Measurements from ENCODE around the gene SALL2. TPM values are rescaled to one million over a fixed set of nuclear protein-coding genes. Genes with fewer than 3 reads are reported as not detected.

SALL2 gene
- total and polyA plus RNA-seq, 4 donors = 0.49 to 2.9 (median 0.78) TPM

DNA sequence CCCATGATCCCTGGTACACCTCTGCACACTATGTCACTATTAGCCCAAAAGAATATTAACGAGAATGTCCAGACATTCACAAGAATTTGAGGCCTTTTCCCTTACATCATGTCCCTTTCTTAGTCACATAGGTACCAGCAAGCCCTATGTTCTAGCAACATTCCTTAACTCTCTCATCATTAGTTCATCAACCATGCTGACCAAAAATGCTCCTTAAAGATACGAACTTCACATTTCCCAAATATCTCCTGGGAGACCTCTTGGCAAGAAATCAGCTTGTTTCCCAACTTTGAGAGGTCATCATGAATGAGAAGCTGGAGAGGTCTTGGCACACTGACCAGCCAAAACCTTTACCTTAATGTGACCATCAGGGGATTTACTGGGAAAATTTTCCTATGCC is 4.6 kb downstream of the SALL2 start:
- Histone ChIP-seq H3K4me1 (ENCODE audit: control insufficient read depth in 4 of 4, insufficient read depth in 4 of 4, low read length in 3 of 4) (peaks cover 0 to 2% (median under 1%) of the 10 kb centered on the region in 4 donors), H3K9ac (ENCODE audit: low read depth in 1 of 2, low read length in 2 of 2) (no peak overlapping the region), H3K4me3 (ENCODE audit: low read depth in 1 of 3, low read length in 3 of 3) (no peak overlapping the region), H3K36me3 (ENCODE audit: control insufficient read depth in 4 of 4, insufficient read depth in 3 of 4, low read depth in 1 of 4, low read length in 3 of 4) (no peaks in the 10 kb centered on the region), H3K27ac (ENCODE audit: low read depth in 1 of 2, low read length in 2 of 2) (no peak overlapping the region), H3K9me3 (ENCODE audit: control insufficient read depth in 4 of 4, low read length in 3 of 4) (no peaks in the 10 kb centered on the region), H3K27me3 (ENCODE audit: control insufficient read depth in 4 of 4, insufficient read depth in 4 of 4, low read length in 3 of 4) (no peaks in the 10 kb centered on the region)
- no peak for DNase-seq (ENCODE audit: low spot score)
- WGBS = 84% methylated on average over 2 of the region's 2 CpGs
- no peak for TF ChIP-seq RXRA (IDR thresholded peaks at IDR 0.05)
- no peak for TF ChIP-seq HNF4G (IDR thresholded peaks at IDR 0.05)
- TF ChIP-seq CTCF (IDR thresholded peaks at IDR 0.05; ENCODE audit: low read depth, low read length, missing input control) = no peak
- no peak for TF ChIP-seq YY1 (IDR thresholded peaks at IDR 0.05)
- no peak for TF ChIP-seq FOXA1 (IDR thresholded peaks at IDR 0.05)
- TF ChIP-seq RAD21 (IDR thresholded peaks at IDR 0.05) = no peak
- no peak for TF ChIP-seq MAX (IDR thresholded peaks at IDR 0.05)
- TF ChIP-seq TAF1 (conservative IDR thresholded peaks at IDR 0.05) = no peak
- no peak for TF ChIP-seq HNF4A (conservative IDR thresholded peaks at IDR 0.05)
- no peak for TF ChIP-seq ZBTB33 (IDR thresholded peaks at IDR 0.05)
- no peak for TF ChIP-seq JUND (IDR thresholded peaks at IDR 0.05)

DNA sequence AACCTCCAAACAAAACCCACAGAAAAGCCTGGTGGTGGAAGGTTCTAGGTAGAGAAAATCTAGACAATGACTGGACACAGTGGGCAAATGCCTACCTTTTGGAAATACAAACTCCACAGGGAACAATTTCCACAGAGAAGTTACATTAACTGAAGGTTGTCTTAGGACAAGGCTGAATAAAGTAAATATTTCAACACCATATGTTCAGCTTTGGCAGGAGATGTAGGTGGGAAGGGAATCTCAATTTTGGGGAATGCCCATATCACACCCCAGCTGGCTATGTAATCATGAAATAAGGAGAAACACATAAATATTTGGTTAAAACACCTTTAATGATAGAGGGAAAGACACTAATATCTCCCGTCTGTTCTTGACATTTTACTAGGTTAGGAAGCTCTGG is 5.4 kb downstream of the SALL2 start:
- 80% methylated on average over 1 of the region's 1 CpG for WGBS
- H3K27ac ChIP-seq (ENCODE audit: low read depth in 1 of 2, low read length in 2 of 2) = no peak overlapping the region
- no peak for DNase-seq (ENCODE audit: low spot score)
- H3K4me1 ChIP-seq (ENCODE audit: control insufficient read depth in 4 of 4, insufficient read depth in 4 of 4, low read length in 3 of 4) = no peaks in the 10 kb centered on the region
- no peak overlapping the region for H3K9ac ChIP-seq (ENCODE audit: low read depth in 1 of 2, low read length in 2 of 2)
- H3K4me3 ChIP-seq (ENCODE audit: low read depth in 1 of 3, low read length in 3 of 3) = no peak overlapping the region
- no peaks in the 10 kb centered on the region for H3K36me3 ChIP-seq (ENCODE audit: control insufficient read depth in 4 of 4, insufficient read depth in 3 of 4, low read depth in 1 of 4, low read length in 3 of 4)
- no peak for TF ChIP-seq MAX (IDR thresholded peaks at IDR 0.05)
- no peak for TF ChIP-seq YY1 (IDR thresholded peaks at IDR 0.05)
- TF ChIP-seq SP1 (IDR thresholded peaks at IDR 0.05) = peak; percentile 31
- TF ChIP-seq NR2F2 (IDR thresholded peaks at IDR 0.05) = no peak
- no peak for TF ChIP-seq RAD21 (IDR thresholded peaks at IDR 0.05)
- peak; percentile 48 to 78 for TF ChIP-seq RXRA (IDR thresholded peaks at IDR 0.05)
- H3K27me3 ChIP-seq (ENCODE audit: control insufficient read depth in 4 of 4, insufficient read depth in 4 of 4, low read length in 3 of 4) = no peaks in the 10 kb centered on the region
- no peaks in the 10 kb centered on the region for H3K9me3 ChIP-seq (ENCODE audit: control insufficient read depth in 4 of 4, low read length in 3 of 4)

DNA sequence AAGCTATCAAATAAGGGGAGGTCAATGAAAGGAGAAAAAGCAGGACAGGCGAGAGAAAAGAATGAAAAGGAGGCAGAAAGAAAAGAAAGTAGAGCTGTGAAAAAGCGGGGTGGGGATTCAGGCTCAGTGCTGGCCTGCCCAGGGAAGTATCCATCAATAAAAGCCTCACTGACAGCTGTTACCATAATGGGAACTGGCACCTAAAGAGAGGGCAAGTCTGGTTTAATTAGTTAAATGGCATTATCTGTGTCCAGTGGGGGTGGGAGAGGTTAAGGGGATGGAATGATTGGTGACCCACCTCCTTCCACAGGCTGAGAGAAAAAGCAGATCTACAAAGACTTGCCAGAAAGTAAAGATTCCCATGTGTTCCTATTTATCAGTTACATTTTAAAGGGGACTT is 7.4 kb downstream of the SALL2 start:
- WGBS = 88% methylated on average over 2 of the region's 2 CpGs
- H3K4me1 ChIP-seq (ENCODE audit: control insufficient read depth in 4 of 4, insufficient read depth in 4 of 4, low read length in 3 of 4) = no peaks in the 10 kb centered on the region
- H3K36me3 ChIP-seq (ENCODE audit: control insufficient read depth in 4 of 4, insufficient read depth in 3 of 4, low read depth in 1 of 4, low read length in 3 of 4) = no peaks in the 10 kb centered on the region
- H3K27ac ChIP-seq (ENCODE audit: low read depth in 1 of 2, low read length in 2 of 2) = no peak overlapping the region
- DNase-seq (ENCODE audit: low spot score) = no peak
- H3K27me3 ChIP-seq (ENCODE audit: control insufficient read depth in 4 of 4, insufficient read depth in 4 of 4, low read length in 3 of 4) = no peaks in the 10 kb centered on the region
- no peaks in the 10 kb centered on the region for H3K9me3 ChIP-seq (ENCODE audit: control insufficient read depth in 4 of 4, low read length in 3 of 4)
- no peak overlapping the region for H3K9ac ChIP-seq (ENCODE audit: low read depth in 1 of 2, low read length in 2 of 2)
- H3K4me3 ChIP-seq (ENCODE audit: low read depth in 1 of 3, low read length in 3 of 3) = no peak overlapping the region
- no peak for TF ChIP-seq GABPA (IDR thresholded peaks at IDR 0.05 in 1 of 2, conservative IDR thresholded peaks at IDR 0.05 in 1 of 2)
- no peak for TF ChIP-seq HNF4G (IDR thresholded peaks at IDR 0.05)
- TF ChIP-seq NR2F2 (IDR thresholded peaks at IDR 0.05) = no peak
- no peak for TF ChIP-seq CTCF (IDR thresholded peaks at IDR 0.05; ENCODE audit: low read depth, low read length, missing input control)
- no peak for TF ChIP-seq FOXA1 (IDR thresholded peaks at IDR 0.05)
- TF ChIP-seq YY1 (IDR thresholded peaks at IDR 0.05) = no peak
- TF ChIP-seq FOXA2 (IDR thresholded peaks at IDR 0.05) = no peak
- no peak for TF ChIP-seq RXRA (IDR thresholded peaks at IDR 0.05)
- no peak for TF ChIP-seq ATF3 (IDR thresholded peaks at IDR 0.05)
- TF ChIP-seq EGR1 (IDR thresholded peaks at IDR 0.05; ENCODE audit: low read depth in 2 of 2) = no peak

Data from liver (tissue), 9 donors.